Osteoblast (primary cell): ENCODE measurements around the gene COL20A1. TPM values are rescaled to one million over a fixed set of nuclear protein-coding genes. Genes with fewer than 3 reads are reported as not detected.
"Not testable (repeated sequence)": the region's sequence is repeated elsewhere in the genome, so short reads cannot be mapped to it uniquely, and the experiment has no call there.

ENCODE experiments used
- DNase-seq: peaks from one replicate; pipeline ENCODE4 v3.0.0; 2011; ENCODE audit warnings: low spot score, mixed read lengths; ENCODE audit not compliant: insufficient read length; ENCODE audit errors: missing footprints
- H2AFZ ChIP-seq: 2 replicates; pipeline ENCODE4 v1.6.0; 2011; ENCODE audit warnings: mild to moderate bottlenecking, low read length
- H3K27ac ChIP-seq: 2 replicates; pipeline ENCODE4 v1.5.1; 2011; ENCODE audit warnings: mild to moderate bottlenecking, low read depth, low read length, moderate library complexity
- H3K27me3 ChIP-seq: 2 replicates; pipeline ENCODE4 v1.6.0; 2012; ENCODE audit warnings: mild to moderate bottlenecking, control low read depth, inconsistent platforms, low read length, moderate library complexity; ENCODE audit not compliant: insufficient read depth
- H3K36me3 ChIP-seq: 2 replicates; pipeline ENCODE4 v1.5.1; 2011; ENCODE audit warnings: mild to moderate bottlenecking, low read length, control low read depth, moderate library complexity; ENCODE audit not compliant: insufficient read depth
- H3K4me1 ChIP-seq: 2 replicates; pipeline ENCODE4 v1.5.1; 2011; ENCODE audit warnings: mild to moderate bottlenecking, low read length, control low read depth, moderate library complexity; ENCODE audit not compliant: insufficient read depth
- H3K4me2 ChIP-seq: 2 replicates; pipeline ENCODE4 v1.6.0; 2011; ENCODE audit warnings: mild to moderate bottlenecking, low read length; ENCODE audit not compliant: insufficient read depth
- H3K4me3 ChIP-seq: fragments of 200-600 bp; sonication (generic); 3 replicates; pipeline ENCODE4 v1.5.1; 2012; ENCODE audit warnings: mild to moderate bottlenecking, low read length, inconsistent platforms; ENCODE audit not compliant: insufficient read depth
- H3K79me2 ChIP-seq: 2 replicates; pipeline ENCODE4 v1.6.0; 2012; ENCODE audit warnings: mild to moderate bottlenecking, low read length, control low read depth, inconsistent platforms; ENCODE audit not compliant: insufficient read depth
- H3K9me3 ChIP-seq: 2 replicates; pipeline ENCODE4 v1.5.1; 2011; ENCODE audit warnings: low read depth, low read length, control low read depth
- H4K20me1 ChIP-seq: 2 replicates; pipeline ENCODE4 v1.6.0; 2012; ENCODE audit warnings: mild to moderate bottlenecking, low read length, control low read depth; ENCODE audit not compliant: insufficient read depth
- CTCF ChIP-seq: IDR thresholded peaks from 2 replicates; pipeline ENCODE4 v1.5.1; 2011; ENCODE audit warnings: mild to moderate bottlenecking, low read depth, low read length, moderate library complexity; ENCODE audit errors: extremely low read depth
- total RNA-seq: library from RNA; depleted of rRNA; stranded (reverse); fragments of >200 nt; gene quantifications from 2 replicates; pipeline ENCODE4 v1.2.3, GENCODE V29; 2012

The COL20A1 gene
- total RNA-seq, 1 donor, result not detected

DNA sequence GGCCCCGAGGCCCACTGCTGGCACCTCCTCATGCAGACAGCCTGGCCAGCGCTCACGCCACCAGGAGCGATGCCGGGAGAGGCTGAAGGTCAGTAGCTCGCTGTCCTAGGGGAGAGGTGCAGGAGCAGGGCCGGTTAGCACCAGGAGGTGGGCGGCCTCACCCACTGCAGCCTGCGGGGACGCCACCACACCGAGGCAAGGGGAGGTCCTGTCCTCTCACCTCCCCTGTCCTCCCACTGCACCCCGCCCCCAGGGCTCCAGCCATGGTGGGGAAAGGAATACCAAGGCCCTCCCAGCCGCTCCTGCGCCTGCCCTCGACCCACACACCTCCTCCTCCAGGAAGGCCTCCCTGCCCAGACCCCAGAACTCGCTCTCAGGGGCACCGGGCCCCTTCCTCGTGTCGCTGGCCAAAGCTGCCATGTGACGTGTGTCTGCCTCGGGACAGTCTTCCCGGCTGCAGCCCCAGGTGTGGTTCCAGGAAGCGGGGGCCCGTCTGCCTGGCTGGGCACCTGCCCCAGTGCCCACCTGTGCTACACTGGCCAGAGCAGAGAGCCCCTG lies 45.2 kb upstream of the COL20A1 start:
- TF ChIP-seq CTCF, result no peak
- no peak overlapping the region for H3K4me2 ChIP-seq
- peak; percentile 80 for DNase-seq
- no peak overlapping the region for H3K4me3 ChIP-seq
- H4K20me1 ChIP-seq, result no peaks in the 10 kb centered on the region
- no peaks in the 10 kb centered on the region for H3K9me3 ChIP-seq
- no peak overlapping the region for H3K27ac ChIP-seq
- H3K27me3 ChIP-seq, result peaks cover 32% of the 10 kb centered on the region
- H3K36me3 ChIP-seq, result no peaks in the 10 kb centered on the region
- no peaks in the 10 kb centered on the region for H3K79me2 ChIP-seq
- no peak overlapping the region for H2AFZ ChIP-seq
- no peaks in the 10 kb centered on the region for H3K4me1 ChIP-seq

GRCh38 chr20:63248835-63249591 lies 44.0 kb upstream of the COL20A1 start:
- H3K27me3 ChIP-seq, result peaks cover 41% of the 10 kb centered on the region
- H3K9me3 ChIP-seq, result no peaks in the 10 kb centered on the region
- H3K4me2 ChIP-seq, result no peak overlapping the region
- no peaks in the 10 kb centered on the region for H3K36me3 ChIP-seq
- peak; percentile 86 for DNase-seq
- H4K20me1 ChIP-seq, result no peaks in the 10 kb centered on the region
- no peaks in the 10 kb centered on the region for H3K4me1 ChIP-seq
- no peak overlapping the region for H2AFZ ChIP-seq
- H3K79me2 ChIP-seq, result no peaks in the 10 kb centered on the region
- H3K4me3 ChIP-seq, result no peak overlapping the region
- H3K27ac ChIP-seq, result no peak overlapping the region
- no peak for TF ChIP-seq CTCF

DNA sequence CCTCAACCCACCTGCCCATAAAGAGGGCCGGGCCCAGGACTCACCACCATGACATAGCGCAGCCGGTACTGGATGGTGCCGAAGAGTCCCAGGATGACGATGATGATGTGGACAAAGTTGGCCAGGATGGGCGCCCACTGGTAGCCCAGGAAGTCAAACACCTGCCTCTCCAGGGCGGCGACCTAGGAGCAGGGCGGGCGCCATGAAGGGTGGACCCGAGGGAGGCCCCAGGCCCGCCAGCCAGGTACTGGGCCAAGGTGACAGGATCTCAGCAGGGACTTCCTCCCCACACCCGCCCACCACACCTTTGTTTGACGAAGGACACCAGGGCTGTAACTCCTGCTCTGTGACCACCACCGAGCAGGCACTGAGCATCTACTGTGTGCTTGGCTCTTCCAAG lies 43.1 kb upstream of the COL20A1 start:
- Histone ChIP-seq H3K4me3 (no peak overlapping the region), H3K27ac (no peak overlapping the region), H4K20me1 (no peaks in the 10 kb centered on the region), H3K79me2 (no peaks in the 10 kb centered on the region), H3K27me3 (peaks cover 47% of the 10 kb centered on the region), H3K36me3 (no peaks in the 10 kb centered on the region), H3K4me2 (no peak overlapping the region), H3K4me1 (no peaks in the 10 kb centered on the region), H3K9me3 (no peaks in the 10 kb centered on the region), H2AFZ (no peak overlapping the region)
- no peak for TF ChIP-seq CTCF
- no peak for DNase-seq

DNA sequence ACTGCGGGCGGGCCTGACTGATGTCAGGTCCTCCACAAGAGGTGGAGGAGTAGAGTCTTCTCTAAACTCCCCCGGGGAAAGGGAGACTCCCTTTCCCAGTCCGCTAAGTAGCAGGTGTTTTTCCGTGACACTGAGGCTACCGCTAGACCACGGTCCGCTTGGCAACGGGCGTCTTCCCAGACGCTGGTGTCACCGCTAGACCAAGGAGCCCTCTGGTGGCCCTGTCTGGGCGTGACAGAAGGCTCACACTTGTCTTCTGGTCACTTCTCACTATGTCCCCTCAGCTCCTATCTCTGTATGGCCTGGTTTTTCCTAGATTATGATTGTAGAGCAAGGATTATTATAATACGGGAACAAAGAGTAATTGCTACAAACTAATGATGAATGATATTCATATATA lies 41.6 kb upstream of the COL20A1 start:
- H3K4me2 ChIP-seq, H4K20me1 ChIP-seq, H3K4me1 ChIP-seq, H3K36me3 ChIP-seq, H3K9me3 ChIP-seq, H3K4me3 ChIP-seq, H3K79me2 ChIP-seq, H2AFZ ChIP-seq, H3K27ac ChIP-seq, DNase-seq: not testable (repeated sequence)
- TF ChIP-seq CTCF, result peak; percentile 22
- H3K27me3 ChIP-seq, result peaks cover 58% of the 10 kb centered on the region
